Caco-2 (cell line): ENCODE measurements around the gene TYRP1. TPM values are rescaled to one million over a fixed set of nuclear protein-coding genes. Genes with fewer than 3 reads are reported as not detected.

ENCODE experiments used
- BruUV-seq: library from RNA; stranded (reverse); fragments of 400-500 nt; replicated peaks from 2 replicates; lab custom pipeline; 2021; lab: Mats Ljungman, UMichigan
- CTCF ChIA-PET: fragments of 300-600 bp; sonication (Branson Sonifier 250); formaldehyde crosslinking; loops from one replicate; lab custom pipeline; 2022; ENCODE audit warnings: antibody characterized with exemption; lab: Charles Lee
- POLR2A ChIA-PET: fragments of 300-600 bp; sonication (Branson Sonifier 250); formaldehyde crosslinking; loops from one replicate; lab custom pipeline; 2022; ENCODE audit warnings: antibody characterized with exemption; lab: Charles Lee
- DNase-seq, 2 experiments: peaks; one replicate each; pipeline versions ENCODE4 v3.0.0 to v3.0.0-alpha.2; 2020 to 2022
- H3K27me3 ChIP-seq: replicated peaks from 2 replicates; pipeline ENCODE4 v1.6.0; 2011; ENCODE audit warnings: low read length; ENCODE audit not compliant: control insufficient read depth, insufficient read depth
- H3K36me3 ChIP-seq: 2 replicates; pipeline ENCODE4 v1.5.1; 2011; ENCODE audit warnings: low read length; ENCODE audit not compliant: control insufficient read depth, insufficient read depth
- H3K4me1 ChIP-seq: fragments of 250-450 bp; sonication (Bioruptor Pico); 2 replicates; pipeline ENCODE4 v1.5.1; 2020; ENCODE audit warnings: mild to moderate bottlenecking
- H3K4me3 ChIP-seq: 2 replicates; pipeline ENCODE4 v1.5.1; 2011; ENCODE audit warnings: low read depth, mild to moderate bottlenecking, control low read depth, low read length
- H3K9me3 ChIP-seq: fragments of 250-450 bp; sonication (Bioruptor Pico); 2 replicates; pipeline ENCODE4 v1.5.1; 2020; ENCODE audit warnings: mild to moderate bottlenecking, moderate library complexity
- H3K27ac Mint-ChIP-seq: one replicate; pipeline ENCODE4 v1.8.0; 2022; ENCODE audit warnings: mixed read lengths; ENCODE audit not compliant: unreplicated experiment
- H3K27me3 Mint-ChIP-seq: one replicate; pipeline ENCODE4 v1.8.0; 2022; ENCODE audit warnings: mixed read lengths; ENCODE audit not compliant: insufficient read depth, unreplicated experiment
- H3K36me3 Mint-ChIP-seq: one replicate; pipeline ENCODE4 v1.8.0; 2022; ENCODE audit warnings: mild to moderate bottlenecking, mixed read lengths; ENCODE audit not compliant: insufficient read depth, unreplicated experiment
- H3K4me1 Mint-ChIP-seq: one replicate; pipeline ENCODE4 v1.8.0; 2022; ENCODE audit warnings: low read depth, mixed read lengths; ENCODE audit not compliant: unreplicated experiment
- H3K4me3 Mint-ChIP-seq: one replicate; pipeline ENCODE4 v1.8.0; 2022; ENCODE audit warnings: mild to moderate bottlenecking, moderate library complexity, mixed read lengths; ENCODE audit not compliant: unreplicated experiment
- H3K9me3 Mint-ChIP-seq: one replicate; pipeline ENCODE4 v1.8.0; 2022; ENCODE audit warnings: mixed read lengths; ENCODE audit not compliant: unreplicated experiment
- intact Hi-C: fragments of 100-400 bp; cut with micrococcal nuclease; formaldehyde crosslinking; loops from one replicate; pipeline ENCODE4 v1.10.0; 2022; ENCODE audit not compliant: unreplicated experiment
- total RNA-seq: library from RNA; stranded (reverse); gene quantifications from 2 replicates; pipeline ENCODE4 v1.2.3, GENCODE V29; 2022
- TF ChIP-seq, protein P1 (sequence below), 2 experiments: fragments of 200-600 bp in 1 of 2; IDR thresholded peaks; 1 replicate in 1 of 2; 2 replicates in 1 of 2; pipeline versions ENCODE4 v1.5.1 to v1.8.0; 2011 to 2022; ENCODE audit warnings: antibody characterized with exemption in 1 of 2, control low read depth in 1 of 2, inconsistent platforms in 1 of 2, low read depth in 1 of 2, low read length in 1 of 2, mild to moderate bottlenecking in 1 of 2, moderate library complexity in 1 of 2; ENCODE audit not compliant: insufficient read depth in 1 of 2, severe bottlenecking in 1 of 2, unreplicated experiment in 1 of 2

TYRP1 gene
- total RNA-seq, 1 experiment from 2014 or later: not detected

DNA sequence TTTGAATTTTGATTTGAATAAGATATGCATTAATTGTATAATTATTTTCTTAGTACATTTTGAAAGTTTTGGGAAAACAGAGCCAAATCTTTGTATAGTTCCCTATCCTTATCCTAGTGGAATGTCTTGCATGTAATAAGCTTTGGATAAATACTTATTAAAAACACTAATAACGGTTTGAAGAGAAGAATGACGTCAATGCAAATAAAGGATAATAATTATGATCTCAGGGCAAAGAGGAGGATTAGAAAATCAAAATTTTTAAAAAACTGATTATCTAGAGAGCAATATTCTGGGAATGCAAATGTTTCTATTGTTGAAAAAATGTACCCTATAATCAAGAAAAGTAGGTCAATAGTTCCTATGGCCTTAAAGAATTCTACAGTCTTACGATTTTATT, 22.1 kb downstream of the TYRP1 start:
- POLR2A ChIA-PET: no interaction called here
- TF ChIP-seq, protein P1, sequence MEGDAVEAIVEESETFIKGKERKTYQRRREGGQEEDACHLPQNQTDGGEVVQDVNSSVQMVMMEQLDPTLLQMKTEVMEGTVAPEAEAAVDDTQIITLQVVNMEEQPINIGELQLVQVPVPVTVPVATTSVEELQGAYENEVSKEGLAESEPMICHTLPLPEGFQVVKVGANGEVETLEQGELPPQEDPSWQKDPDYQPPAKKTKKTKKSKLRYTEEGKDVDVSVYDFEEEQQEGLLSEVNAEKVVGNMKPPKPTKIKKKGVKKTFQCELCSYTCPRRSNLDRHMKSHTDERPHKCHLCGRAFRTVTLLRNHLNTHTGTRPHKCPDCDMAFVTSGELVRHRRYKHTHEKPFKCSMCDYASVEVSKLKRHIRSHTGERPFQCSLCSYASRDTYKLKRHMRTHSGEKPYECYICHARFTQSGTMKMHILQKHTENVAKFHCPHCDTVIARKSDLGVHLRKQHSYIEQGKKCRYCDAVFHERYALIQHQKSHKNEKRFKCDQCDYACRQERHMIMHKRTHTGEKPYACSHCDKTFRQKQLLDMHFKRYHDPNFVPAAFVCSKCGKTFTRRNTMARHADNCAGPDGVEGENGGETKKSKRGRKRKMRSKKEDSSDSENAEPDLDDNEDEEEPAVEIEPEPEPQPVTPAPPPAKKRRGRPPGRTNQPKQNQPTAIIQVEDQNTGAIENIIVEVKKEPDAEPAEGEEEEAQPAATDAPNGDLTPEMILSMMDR (IDR thresholded peaks at IDR 0.05; ENCODE audit: insufficient read depth in 1 of 2, low read depth in 1 of 2, low read length in 1 of 2, severe bottlenecking in 1 of 2, unreplicated experiment in 1 of 2): no peak
- CTCF ChIA-PET: no interaction called here
- no peaks in the 10 kb centered on the region for H3K36me3 ChIP-seq
- H3K4me1 Mint-ChIP-seq: no peaks in the 10 kb centered on the region
- H3K36me3 Mint-ChIP-seq: no peaks in the 10 kb centered on the region
- no TSS peak for BruUV-seq
- no peaks in the 10 kb centered on the region for H3K9me3 ChIP-seq
- H3K27ac Mint-ChIP-seq: no peak overlapping the region
- H3K27me3 Mint-ChIP-seq: no peaks in the 10 kb centered on the region
- H3K27me3 ChIP-seq: no peaks in the 10 kb centered on the region
- no peak overlapping the region for H3K4me3 Mint-ChIP-seq
- no peak for DNase-seq
- no peaks in the 10 kb centered on the region for H3K9me3 Mint-ChIP-seq
- H3K4me3 ChIP-seq: no peak overlapping the region
- intact Hi-C loops: loop anchor here (5.0 kb wide), 1 partner anchor 272 kb away; no protein-coding TSS in a partner anchor
- no peaks in the 10 kb centered on the region for H3K4me1 ChIP-seq

DNA sequence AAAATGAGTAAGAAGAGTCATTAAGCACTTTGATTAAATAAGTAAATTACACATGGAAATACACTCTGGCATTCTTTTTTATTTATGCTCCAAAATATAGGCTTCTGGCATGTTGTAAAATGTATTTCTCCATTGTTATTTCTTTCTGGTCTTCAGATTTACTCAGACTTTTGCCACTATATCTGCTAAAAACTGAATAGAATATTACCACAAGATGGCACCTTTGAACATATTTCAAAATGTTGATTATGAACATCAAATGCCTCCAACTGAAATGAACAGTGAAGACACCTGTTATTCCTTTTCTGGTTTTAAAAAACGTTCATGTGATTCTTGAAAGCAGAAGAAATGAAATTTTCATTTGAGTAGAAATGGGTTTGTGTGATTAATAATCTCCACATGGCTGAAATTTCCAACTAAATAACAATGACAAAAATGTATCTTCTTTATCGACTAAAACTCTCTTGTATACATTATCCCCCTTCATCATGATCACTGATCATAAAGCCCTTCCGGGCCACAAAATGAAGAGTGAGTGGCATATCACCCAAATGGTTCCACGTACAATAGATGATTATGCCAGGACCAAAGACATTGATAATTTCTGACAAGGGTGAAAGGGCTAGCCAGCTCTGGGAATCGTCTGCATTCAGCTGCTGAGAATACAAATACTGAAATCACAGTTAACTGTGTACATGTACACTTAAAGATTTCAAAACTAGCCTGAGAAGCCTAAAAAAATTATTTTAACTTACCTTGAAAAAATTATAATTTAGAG, 23.8 kb downstream of the TYRP1 start:
- no peak overlapping the region for H3K4me3 ChIP-seq
- no peaks in the 10 kb centered on the region for H3K4me1 Mint-ChIP-seq
- no TSS peak for BruUV-seq
- peaks cover under 1% of the 10 kb centered on the region for H3K27me3 Mint-ChIP-seq
- H3K4me1 ChIP-seq: no peaks in the 10 kb centered on the region
- intact Hi-C loops: loop anchor here (5.0 kb wide), 1 partner anchor 270 kb away; no protein-coding TSS in a partner anchor
- H3K27ac Mint-ChIP-seq: no peak overlapping the region
- ChIA-PET POLR2A (no interaction called here), CTCF (no interaction called here)
- H3K9me3 ChIP-seq: no peaks in the 10 kb centered on the region
- H3K4me3 Mint-ChIP-seq: no peak overlapping the region
- no peaks in the 10 kb centered on the region for H3K36me3 ChIP-seq
- no peaks in the 10 kb centered on the region for H3K27me3 ChIP-seq
- no peak for DNase-seq
- TF ChIP-seq, protein P1 (IDR thresholded peaks at IDR 0.05; ENCODE audit: insufficient read depth in 1 of 2, low read depth in 1 of 2, low read length in 1 of 2, severe bottlenecking in 1 of 2, unreplicated experiment in 1 of 2): no peak
- H3K9me3 Mint-ChIP-seq: no peaks in the 10 kb centered on the region
- H3K36me3 Mint-ChIP-seq: no peaks in the 10 kb centered on the region

DNA sequence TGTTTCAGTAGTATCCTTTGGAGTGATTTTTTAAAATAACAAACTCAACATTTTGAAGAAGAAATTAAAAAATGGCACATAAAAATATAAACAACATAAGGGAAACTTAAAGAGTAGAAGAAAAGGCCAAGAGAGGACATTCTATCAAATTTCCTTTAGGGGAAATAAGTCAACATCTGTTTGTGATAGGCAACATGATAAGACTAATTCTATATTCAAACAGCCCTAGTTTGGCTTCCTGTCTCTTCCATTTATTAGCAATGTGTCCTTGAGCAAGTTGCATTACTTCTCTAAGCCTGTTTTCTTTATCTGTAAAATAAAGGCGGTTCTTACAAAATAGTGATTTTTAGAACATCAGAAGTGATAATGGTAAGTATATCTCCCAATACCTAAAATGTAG, 24.7 kb downstream of the TYRP1 start:
- CTCF ChIA-PET: no interaction called here
- H3K4me3 Mint-ChIP-seq: no peak overlapping the region

More for the DNA sequence above, 24.7 kb downstream of the TYRP1 start:
- Mint-ChIP-seq H3K9me3 (no peaks in the 10 kb centered on the region), H3K27ac (no peak overlapping the region), H3K36me3 (no peaks in the 10 kb centered on the region), H3K4me1 (no peaks in the 10 kb centered on the region), H3K27me3 (peaks cover 3% of the 10 kb centered on the region)
- H3K27me3 ChIP-seq: no peaks in the 10 kb centered on the region
- DNase-seq: no peak
- H3K4me3 ChIP-seq: no peak overlapping the region
- no peaks in the 10 kb centered on the region for H3K4me1 ChIP-seq
- no peaks in the 10 kb centered on the region for H3K36me3 ChIP-seq
- POLR2A ChIA-PET: no interaction called here
- TF ChIP-seq, protein P1 (IDR thresholded peaks at IDR 0.05; ENCODE audit: insufficient read depth in 1 of 2, low read depth in 1 of 2, low read length in 1 of 2, severe bottlenecking in 1 of 2, unreplicated experiment in 1 of 2): no peak
- no peaks in the 10 kb centered on the region for H3K9me3 ChIP-seq
- BruUV-seq: no TSS peak
- intact Hi-C loops: loop anchor here (2.0 to 5.0 kb wide), 2 partner anchors 101 to 269 kb away; no protein-coding TSS in a partner anchor
